GM21447 (cell line): ENCODE results near the gene ENTHD1.

Source experiments
- ATAC-seq: cut with Tn5 transposase; IDR thresholded peaks from one replicate; pipeline ENCODE4 v1.9.1; 2021; ENCODE audit not compliant: unreplicated experiment

The ENTHD1 gene

GRCh38 chr22:39718206-39718605, 175.4 kb downstream of the ENTHD1 start:
- ATAC-seq: no peak

DNA sequence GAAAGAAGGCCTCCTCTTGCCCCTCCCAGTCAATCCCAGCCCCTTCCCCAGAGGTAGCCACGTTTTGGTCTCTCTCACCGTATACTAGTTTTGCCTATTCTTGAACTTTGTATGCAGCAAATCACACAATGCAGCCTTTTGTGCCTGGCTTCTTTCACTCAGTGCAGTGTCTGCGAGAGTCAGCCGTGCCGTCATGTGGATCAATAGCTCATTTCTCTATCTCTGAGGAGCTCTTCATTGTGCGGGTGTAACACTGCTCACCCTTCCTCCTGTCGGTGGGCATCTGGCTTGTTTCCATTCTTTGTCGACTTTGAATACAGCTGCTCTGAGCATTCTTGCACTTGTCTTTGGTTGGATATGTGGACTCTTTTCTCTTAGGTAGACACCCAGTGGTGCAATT, 176.5 kb downstream of the ENTHD1 start:
- ATAC-seq: no peak

GRCh38 chr22:39716534-39716933, 177.0 kb downstream of the ENTHD1 start:
- ATAC-seq: no peak

GRCh38 chr22:39715778-39716495, 177.6 kb downstream of the ENTHD1 start:
- no peak for ATAC-seq

DNA sequence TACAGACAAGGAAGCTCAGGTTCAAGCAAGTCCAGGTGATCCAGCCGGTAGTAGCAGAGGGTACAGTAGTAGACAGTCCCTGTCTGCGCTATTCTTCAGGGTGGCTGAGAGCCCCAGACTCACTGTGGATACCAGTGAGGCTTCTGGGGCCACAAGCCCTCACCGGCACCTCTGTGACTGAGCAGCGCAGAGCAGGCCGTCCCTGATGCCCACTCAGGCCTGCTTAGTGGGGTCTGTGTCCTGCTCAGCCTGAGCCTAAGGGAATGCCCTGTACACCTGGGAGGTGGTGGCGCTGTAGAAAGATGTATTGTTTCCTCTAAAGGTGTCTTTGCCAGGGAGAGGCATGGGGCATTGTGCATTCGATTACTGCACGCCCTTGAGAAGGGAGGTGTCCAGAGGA, 179.2 kb downstream of the ENTHD1 start:
- ATAC-seq: no peak

- ATAC-seq: no peak
Measured at GRCh38 chr22:39713799-39714290, 179.7 kb downstream of the ENTHD1 start.

GRCh38 chr22:39712751-39713525, 180.6 kb downstream of the ENTHD1 start:
- no peak for ATAC-seq

GRCh38 chr22:39712081-39712480, 181.5 kb downstream of the ENTHD1 start:
- no peak for ATAC-seq

- no peak for ATAC-seq
Measured at GRCh38 chr22:39710380-39711150, 183.0 kb downstream of the ENTHD1 start.

- ATAC-seq: no peak
Measured at GRCh38 chr22:39707816-39708215, 185.7 kb downstream of the ENTHD1 start.

DNA sequence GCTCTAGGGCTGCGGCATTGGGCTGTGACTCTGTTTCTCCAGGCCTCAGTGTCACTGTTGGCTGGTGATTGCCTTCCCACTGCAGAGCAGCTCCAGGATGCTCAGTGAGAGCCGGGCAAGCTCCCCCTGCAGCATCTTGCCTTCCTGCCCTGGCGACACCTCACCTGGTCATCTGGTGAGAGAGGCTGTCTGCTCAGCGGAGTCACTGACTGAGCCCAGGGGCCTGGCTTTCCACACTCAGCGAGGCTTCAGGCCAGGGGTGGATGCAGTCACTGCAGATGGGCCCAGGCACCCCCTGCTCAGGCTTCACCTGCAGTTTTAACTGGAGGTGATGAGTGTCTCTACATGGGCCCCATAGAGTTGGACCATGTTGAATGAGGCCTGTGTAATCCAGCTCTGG, 186.2 kb downstream of the ENTHD1 start:
- no peak for ATAC-seq

DNA sequence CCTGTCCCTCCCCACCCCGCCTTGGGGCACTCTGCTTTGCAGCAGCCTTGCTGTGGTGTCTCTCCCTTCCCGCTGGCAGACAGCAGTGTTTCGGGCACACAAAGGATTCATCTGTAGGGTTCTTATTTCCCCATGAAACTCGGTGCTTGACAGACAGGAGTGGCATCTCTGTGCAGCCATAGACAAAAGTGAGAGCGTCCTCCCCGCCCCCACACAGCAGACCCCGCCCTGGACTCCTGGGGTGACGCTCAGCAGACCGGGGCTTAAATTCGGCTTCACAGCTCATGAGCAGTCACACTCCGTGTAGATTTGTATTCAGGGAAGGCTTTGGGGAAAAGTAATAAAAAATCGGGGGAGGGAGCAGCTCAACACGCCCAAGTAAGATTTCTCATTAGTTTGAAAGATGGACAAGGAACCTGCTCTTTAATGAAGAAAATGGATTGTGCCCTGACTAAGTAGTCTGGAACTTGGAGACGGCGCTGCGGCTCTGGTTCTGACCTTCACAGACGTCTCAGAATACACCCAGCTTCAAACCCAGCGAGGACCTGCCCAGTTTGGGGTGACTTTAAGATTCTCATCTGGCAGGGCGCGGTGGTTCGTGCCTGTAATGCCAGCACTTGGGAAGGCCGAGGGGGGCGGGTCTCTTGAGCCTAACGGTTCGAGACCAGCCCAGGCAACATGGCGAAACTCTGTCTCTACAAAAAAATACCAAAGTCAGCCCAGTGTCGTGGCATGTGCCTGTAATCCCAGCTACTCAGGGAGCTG, 187.0 kb downstream of the ENTHD1 start:
- no peak for ATAC-seq

- no peak for ATAC-seq
Measured at GRCh38 chr22:39705386-39705785, 188.2 kb downstream of the ENTHD1 start.

- ATAC-seq: no peak
Measured at GRCh38 chr22:39703928-39704639, 189.5 kb downstream of the ENTHD1 start.

DNA sequence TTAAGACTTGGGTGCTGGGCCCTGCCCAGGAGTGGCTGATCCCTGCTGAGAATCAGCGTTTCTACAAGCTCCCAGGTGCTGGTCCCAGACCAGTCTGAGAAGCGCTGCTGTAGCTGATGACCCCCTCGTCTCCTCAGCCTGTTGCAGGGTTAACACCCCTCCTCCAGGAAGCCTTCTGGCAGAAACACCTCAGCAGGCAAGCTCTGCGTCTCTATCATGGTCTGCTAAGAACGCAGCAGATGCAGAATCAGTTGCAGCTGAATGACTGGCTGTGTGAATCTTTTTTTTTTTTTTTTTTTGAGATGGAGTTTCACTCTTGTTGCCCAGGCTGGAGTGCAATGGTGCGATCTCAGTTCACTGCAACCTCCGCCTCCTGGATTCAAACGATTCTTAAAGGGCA, 190.5 kb downstream of the ENTHD1 start:
- ATAC-seq: no peak

DNA sequence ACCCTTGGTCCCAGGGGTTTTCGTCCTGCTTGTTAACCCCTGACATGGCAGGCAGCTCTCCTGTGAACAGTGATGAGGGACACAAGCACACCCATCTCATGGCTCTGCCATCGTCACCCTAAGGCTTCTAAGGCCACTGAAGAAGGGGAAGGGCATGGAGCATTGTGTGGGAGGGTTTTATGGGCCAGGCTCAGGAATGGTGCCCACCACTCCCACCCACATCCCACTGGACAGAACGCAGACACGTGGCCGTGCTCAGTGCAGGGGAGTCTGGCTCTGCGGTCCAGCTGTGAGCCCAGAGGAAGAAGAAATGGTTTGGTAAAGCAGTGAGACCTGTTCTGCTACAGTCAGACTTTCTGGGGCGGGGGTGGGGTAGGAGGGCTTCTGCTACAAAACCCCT, 193.0 kb downstream of the ENTHD1 start:
- ATAC-seq: no peak

- no peak for ATAC-seq
Measured at GRCh38 chr22:39699631-39700360, 193.8 kb downstream of the ENTHD1 start.

- no peak for ATAC-seq
Measured at GRCh38 chr22:39697790-39698430, 195.7 kb downstream of the ENTHD1 start.

DNA sequence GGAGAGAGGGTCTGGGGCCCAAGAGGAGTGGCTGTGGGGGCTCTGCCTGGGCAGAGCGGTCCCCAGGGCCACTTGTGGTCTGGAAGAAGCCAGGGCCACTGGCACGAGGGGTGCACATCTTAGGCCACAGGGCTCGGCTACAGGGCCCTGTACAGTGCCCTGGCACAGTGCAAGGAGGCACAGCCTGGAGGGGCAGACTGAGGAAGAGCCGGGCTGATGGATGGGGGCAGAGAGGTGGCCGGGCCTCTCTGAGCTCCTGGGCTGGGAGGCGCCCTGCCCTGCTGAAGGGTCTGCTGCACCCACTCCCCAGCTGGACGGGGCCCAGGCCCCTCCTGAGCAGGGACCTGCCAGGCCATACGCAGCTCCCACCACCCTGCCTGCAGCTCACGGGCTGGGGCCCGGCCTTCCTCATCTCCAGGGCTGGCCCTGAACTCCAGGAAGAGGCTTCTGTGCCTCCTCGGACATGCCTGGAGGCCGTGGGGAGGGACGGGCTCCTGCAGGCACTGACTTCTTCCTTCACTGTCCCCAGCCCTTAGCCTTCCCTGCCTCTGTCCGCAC, 199.5 kb downstream of the ENTHD1 start:
- no peak for ATAC-seq
